HCEC 1CT (cell line): Measurements from ENCODE around the gene DTX4.

Source experiments
- DNase-seq: peaks from one replicate; pipeline ENCODE4 v3.0.0-alpha.2; 2017

DTX4 gene

GRCh38 chr11:59221441-59221840, 49.5 kb downstream of the DTX4 start:
- peak; percentile 95 for DNase-seq

GRCh38 chr11:59222464-59223060, 50.6 kb downstream of the DTX4 start:
- DNase-seq, result no peak

- DNase-seq, result no peak
Measured at GRCh38 chr11:59223177-59223576, 51.2 kb downstream of the DTX4 start.

- no peak for DNase-seq
Measured at GRCh38 chr11:59223611-59224010, 51.7 kb downstream of the DTX4 start.

- peak; percentile 79 for DNase-seq
Measured at GRCh38 chr11:59224351-59224928, 52.5 kb downstream of the DTX4 start.

GRCh38 chr11:59225017-59225416, 53.1 kb downstream of the DTX4 start:
- DNase-seq, result no peak

GRCh38 chr11:59226396-59226795, 54.5 kb downstream of the DTX4 start:
- DNase-seq, result no peak

GRCh38 chr11:59240322-59240721, 68.4 kb downstream of the DTX4 start:
- DNase-seq, result no peak

GRCh38 chr11:59243633-59244032, 71.7 kb downstream of the DTX4 start:
- peak; percentile 66 for DNase-seq

GRCh38 chr11:59247531-59248227, 75.7 kb downstream of the DTX4 start:
- DNase-seq, result peak; percentile 52

- no peak for DNase-seq
Measured at GRCh38 chr11:59249535-59249934, 77.6 kb downstream of the DTX4 start.

- DNase-seq, result no peak
Measured at GRCh38 chr11:59253001-59253400, 81.1 kb downstream of the DTX4 start.

- no peak for DNase-seq
Measured at GRCh38 chr11:59254286-59254685, 82.4 kb downstream of the DTX4 start.

- no peak for DNase-seq
Measured at GRCh38 chr11:59255281-59255680, 83.3 kb downstream of the DTX4 start.
